Measurements from ENCODE around the gene GVQW3. TPM values are rescaled to one million over a fixed set of nuclear protein-coding genes. Genes with fewer than 3 reads are reported as not detected.

GVQW3 gene
- 0.60 TPM for total RNA-seq

GRCh38 chr11:76380977-76381719, at the start of gene GVQW3, which contains the start of gene THAP12:
Gene GVQW3, plus strand, starts transcription at chr11:76381323. Its CDS starts 506 bp downstream, at chr11:76381829.
Gene THAP12, minus strand, starts transcription at chr11:76381132. Its CDS starts 296 bp downstream, at chr11:76380836.
- ATAC-seq (peak; percentile 94), DNase-seq (ENCODE audit: low spot score) (peak; percentile 98)

DNA sequence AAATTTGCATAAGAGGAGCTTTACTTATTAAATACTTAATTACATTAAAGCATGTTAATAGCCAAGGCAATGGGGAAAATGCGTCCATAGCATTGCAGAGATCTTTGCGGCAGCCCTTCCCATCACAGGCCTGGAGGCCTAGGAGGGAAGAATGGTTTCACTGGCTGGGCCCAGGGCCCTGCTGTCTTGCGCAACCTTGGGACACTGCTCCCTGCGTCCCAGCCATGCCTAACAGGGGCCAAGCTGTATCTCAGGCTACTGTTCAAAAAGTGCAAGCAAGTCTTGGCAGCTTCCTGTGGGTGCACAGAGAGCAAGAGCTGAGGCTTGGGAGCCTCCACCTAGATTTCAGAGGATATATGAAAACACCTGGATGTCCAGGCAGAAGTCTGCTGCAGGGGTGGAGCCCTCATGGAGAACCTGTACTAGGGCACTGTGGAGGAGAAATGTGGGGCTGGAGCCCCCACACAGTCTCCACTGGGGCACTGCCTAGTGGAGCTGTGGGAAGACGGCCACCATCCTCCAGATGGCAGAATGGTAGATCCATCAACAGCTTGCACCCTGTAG, 46.2 kb upstream of the GVQW3 start:
- ATAC-seq, result no peak
- no peak for DNase-seq (ENCODE audit: low spot score)

DNA sequence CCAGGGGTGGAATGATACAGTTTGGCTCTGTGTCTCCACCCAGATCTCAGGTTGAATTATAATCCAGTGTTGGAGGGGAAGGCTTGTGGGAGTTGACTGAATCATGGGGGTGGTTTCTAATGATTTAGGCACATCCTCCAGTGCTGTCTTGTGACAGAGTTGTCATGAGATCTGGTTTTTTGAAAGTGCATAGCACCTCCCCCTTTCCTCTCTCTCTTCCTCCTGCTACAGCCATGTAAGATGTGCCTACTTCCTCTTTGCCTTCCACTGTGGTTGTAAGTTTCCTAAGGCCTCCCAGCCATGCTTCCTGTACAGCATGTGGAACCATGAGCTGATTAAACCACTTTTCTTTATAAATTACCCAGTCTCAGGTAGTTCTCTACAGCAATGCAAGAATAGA, 45.3 kb upstream of the GVQW3 start:
- no peak for DNase-seq (ENCODE audit: low spot score)
- peak; percentile 26 for ATAC-seq

GRCh38 chr11:76336597-76336996, 44.5 kb upstream of the GVQW3 start:
- DNase-seq (ENCODE audit: low spot score) (no peak), ATAC-seq (no peak)

DNA sequence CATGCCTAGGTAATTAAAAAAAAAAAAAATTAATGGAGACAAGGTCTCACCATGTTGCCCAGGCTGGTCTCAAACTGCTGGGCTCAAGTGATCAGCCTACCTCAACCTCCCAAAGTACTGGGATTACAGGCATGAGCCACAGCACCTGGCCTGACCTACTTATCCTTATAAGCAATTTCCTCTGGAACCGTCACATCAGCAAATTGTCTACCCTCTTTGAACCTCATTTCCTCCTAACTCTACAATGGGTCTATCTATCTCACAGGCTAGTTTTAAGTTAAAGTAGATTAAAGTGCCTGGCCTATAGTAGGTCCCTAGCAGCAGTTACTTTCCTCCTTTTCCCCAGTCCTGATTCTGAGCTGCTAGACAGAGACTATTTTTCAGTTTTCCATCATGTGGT, 43.7 kb upstream of the GVQW3 start:
- DNase-seq (ENCODE audit: low spot score) (no peak), ATAC-seq (no peak)

DNA sequence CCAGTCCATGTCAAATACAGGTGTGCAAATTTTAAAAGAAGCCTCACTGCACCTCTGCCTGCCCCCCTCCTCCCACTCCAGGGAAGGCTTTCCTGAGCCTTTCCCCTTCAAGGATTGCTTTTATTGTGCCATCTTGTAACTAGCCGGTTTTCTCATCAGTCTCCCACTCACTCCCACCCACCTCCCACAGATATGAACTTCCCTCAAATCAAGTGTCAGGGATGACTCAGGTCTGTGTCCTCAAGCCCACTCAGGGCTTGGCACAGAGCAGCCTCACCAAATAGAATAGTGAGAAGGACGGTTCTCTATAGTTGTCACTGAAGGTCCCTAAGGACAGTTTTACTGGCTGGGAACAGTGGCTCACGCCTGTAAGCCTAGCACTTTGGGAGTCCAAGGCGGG, 43.2 kb upstream of the GVQW3 start:
- DNase-seq (ENCODE audit: low spot score), result no peak
- no peak for ATAC-seq

DNA sequence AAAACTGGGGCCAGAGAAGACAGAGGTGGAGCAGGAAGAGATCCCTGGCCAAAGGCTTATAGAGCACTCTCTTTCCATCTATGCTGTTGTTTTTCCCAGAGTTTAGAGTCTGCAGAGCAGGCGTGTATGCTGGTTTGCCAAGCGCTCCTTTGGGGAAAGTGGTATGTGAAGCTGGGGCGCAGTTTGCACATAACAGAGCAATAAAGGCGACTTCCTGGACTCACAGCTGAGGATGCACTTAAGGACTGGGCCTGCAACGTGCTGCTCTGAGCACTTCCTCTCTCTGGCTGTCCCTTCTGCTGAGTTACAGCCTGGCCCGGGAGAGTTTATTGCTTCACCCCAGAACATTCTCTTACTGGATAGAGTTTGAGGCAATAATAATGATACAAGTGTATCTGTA, 41.9 kb upstream of the GVQW3 start:
- DNase-seq (ENCODE audit: low spot score) (no peak), ATAC-seq (peak; percentile 61)

DNA sequence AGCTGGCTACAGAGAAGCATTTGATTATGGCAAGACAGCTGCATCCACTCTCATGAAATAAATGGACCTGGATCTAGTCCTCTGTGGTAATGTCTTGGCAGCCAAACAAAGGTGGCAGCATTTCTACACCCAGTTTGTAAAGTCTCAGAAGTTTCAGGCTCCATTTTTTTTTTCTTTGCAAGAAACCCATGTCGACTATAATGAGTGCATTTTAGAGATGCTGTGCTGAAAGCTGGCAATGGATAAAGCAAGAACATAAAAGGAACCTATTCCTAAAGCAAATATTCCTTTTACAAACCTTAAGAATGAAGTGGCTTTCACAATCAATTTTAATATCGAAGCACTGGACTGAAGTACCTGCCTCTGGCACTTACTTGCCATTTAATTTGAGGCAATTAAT, 33.7 kb upstream of the GVQW3 start:
- DNase-seq (ENCODE audit: low spot score), result no peak
- ATAC-seq, result peak; percentile 26

GRCh38 chr11:76348348-76348747, 32.8 kb upstream of the GVQW3 start:
- DNase-seq (ENCODE audit: low spot score) (no peak), ATAC-seq (no peak)

- ATAC-seq, result no peak
- no peak for DNase-seq (ENCODE audit: low spot score)
Measured at GRCh38 chr11:76355172-76355571, 26.0 kb upstream of the GVQW3 start.

GRCh38 chr11:76361374-76361773, 19.7 kb upstream of the GVQW3 start:
- DNase-seq (ENCODE audit: low spot score) (no peak), ATAC-seq (no peak)

GRCh38 chr11:76361776-76362175, 19.3 kb upstream of the GVQW3 start:
- ATAC-seq (no peak), DNase-seq (ENCODE audit: low spot score) (no peak)

DNA sequence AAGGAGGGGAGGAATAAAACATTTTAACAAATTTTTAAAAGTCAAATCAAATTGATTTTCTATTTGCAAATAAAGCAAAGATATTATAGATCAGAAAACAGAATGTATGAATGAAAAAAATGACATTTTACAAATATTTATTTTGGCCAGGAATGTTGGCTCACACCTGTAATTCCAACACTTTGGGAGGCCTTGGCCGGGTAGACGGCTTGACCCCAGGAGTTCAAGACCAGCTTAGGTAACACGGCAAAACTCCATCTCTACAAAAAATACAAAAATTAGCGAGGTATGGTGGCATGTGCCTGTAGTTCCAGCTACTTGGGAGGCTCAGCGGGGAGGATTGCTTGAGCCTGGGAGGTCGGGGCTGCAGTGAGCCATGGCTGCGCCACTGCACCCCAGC, 18.4 kb upstream of the GVQW3 start:
- no peak for DNase-seq (ENCODE audit: low spot score)

GRCh38 chr11:76365038-76365679, 16.0 kb upstream of the GVQW3 start:
- no peak for ATAC-seq
- DNase-seq (ENCODE audit: low spot score), result no peak

More for the DNA sequence above, 18.4 kb upstream of the GVQW3 start:
- no peak for ATAC-seq

GRCh38 chr11:76368490-76368889, 12.6 kb upstream of the GVQW3 start:
- ATAC-seq, result no peak
- no peak for DNase-seq (ENCODE audit: low spot score)

DNA sequence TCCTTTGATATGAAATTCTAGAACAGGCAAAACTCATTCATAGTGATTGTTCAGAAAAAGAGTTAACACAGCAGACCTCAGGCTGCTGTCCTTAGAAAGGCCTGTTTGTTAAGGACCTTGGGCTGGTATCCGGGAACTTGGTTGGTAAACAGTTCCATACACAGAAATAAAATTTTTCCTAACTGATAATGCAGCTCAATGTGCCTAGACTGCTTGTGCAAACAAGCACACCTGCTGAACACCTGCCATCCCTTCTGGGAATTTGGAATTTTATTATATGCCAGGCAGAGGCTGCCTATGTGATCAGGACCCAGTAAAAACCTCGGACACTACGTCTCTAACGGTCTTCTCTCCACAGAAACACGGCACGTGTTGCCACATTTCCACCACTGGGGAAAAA, 11.7 kb upstream of the GVQW3 start:
- DNase-seq (ENCODE audit: low spot score) (no peak), ATAC-seq (no peak)

DNA sequence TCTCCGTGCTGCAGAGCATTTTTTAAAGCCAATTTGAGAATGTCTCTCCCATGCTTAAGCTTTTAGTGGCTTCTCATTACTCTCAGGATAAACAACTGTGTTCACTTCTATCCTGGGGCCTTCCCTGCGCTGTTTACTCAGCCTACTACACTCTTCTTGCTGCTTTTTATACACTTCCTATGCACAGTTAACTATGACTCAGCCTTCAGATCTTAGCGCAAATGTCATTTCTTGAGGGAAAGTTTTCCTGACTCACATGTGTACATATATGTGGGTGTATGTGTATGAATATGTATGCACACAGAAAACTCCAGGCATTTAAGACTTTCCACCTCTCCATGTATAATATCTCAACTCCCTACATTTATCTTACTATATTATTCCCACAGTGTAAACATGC, 10.0 kb upstream of the GVQW3 start:
- ATAC-seq, result no peak
- no peak for DNase-seq (ENCODE audit: low spot score)

DNA sequence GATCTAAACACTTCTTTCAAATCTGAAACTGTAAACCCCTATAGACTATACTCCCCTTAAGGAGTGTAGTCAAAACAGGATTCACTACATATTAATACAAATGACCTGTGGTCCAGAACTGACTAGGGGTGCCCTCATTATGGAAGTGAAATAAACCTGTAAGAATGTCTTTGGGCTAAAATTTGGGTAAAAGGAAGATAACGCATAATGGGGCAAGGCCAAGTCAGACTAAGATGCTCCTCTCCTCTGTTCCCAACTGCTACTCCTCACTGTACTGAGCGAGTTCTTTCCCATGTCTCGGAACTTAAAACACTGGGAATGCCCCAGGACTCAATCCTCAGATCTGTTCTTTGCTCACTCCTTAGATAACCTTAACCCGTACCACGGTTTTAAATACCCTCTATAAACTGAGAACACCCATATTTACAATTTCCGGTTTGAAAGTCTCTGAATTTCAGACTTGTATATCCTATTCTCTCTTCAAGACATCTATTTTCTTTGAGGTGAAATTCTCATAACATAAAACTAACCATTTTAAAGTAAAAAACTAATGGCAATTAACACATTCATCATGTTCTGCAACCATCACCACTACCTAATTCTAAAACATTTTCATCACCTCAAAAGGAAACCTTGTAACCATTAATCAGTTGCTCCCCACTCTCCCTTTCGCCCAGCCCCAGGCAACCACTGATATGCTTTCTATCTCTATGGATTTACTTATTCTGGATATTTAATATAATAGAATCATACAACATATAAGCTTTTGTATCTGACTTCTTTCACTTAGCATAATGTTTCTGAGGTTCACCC, 4.2 kb upstream of the GVQW3 start:
- no peak for ATAC-seq

GRCh38 chr11:76379807-76380158, 1.3 kb upstream of the GVQW3 start:
- DNase-seq (ENCODE audit: low spot score), result no peak
- ATAC-seq, result no peak

More for the DNA sequence above, 4.2 kb upstream of the GVQW3 start:
- no peak for DNase-seq (ENCODE audit: low spot score)

DNA sequence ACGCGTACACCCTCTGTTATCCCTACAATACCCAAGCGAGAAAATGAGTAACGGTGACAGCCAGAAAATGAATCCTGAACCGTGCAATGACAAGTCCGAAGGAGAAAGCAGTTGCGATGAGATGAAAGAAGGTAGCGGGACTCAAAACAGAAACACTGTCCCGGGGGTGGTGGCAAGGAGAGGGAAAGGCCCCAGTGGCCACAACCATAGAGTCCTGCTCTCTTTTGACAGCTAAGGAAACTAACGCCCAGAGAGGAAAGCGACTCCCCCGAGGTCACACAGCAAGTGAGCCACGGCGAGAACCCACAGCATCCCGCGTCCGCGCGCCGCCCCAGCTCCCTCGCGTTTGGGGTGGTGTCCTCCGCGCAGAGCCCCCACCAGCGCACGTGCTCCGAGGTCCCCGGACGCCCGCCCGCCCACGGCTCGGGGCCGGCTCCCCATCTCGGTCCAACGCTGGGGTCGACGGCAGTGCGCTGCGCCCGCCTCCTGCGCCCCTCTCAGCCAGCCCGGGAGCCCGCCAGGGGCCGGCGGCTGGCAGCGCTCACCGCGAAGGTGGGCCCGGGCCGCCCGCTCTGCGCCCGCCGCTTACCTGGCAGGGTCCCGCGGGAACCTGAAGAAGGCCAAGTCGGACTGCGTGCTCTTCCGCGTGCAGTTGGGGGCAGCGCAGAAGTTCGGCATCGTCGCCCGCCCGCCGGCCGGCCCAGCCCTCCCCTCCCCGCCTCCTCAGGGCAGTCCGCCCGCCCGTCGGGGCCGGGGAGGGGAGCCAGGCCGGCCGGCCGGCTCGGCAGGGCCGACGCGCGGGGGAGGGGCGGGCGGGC, 755 bp upstream of the GVQW3 start:
- ATAC-seq (peak; percentile 79), DNase-seq (ENCODE audit: low spot score) (peak; percentile 57)

DNA sequence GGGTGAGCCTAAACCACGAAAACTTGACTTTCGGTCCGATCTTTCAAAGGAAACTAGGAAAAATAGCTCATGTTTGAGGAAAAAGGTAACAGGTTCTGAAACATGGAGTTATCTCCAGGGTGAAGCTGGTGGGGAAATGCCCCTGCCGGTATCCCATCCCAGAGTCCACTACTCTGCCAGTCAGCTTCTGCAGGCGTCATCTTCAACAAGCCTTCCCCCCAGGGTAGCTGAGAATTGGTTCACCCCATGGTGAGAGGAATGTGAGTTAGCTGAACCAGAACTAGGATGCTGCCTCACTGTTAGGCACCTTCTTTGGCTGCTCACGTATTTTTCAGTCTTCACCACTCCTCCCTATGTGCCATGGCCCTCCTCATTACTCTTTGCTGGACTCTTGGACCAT, 1.1 kb downstream of the GVQW3 start:
- no peak for ATAC-seq
- DNase-seq (ENCODE audit: low spot score), result no peak

Measured in left lobe of liver (tissue), 2 donors.